ENCODE measurements around the gene TYMP. TPM values are rescaled to one million over a fixed set of nuclear protein-coding genes. Genes with fewer than 3 reads are reported as not detected.

TYMP gene
- polyA plus RNA-seq, 1 of the 3 experiments (the other 2 are of a cell fraction) = 1.7 TPM

- TF ChIP-seq REST (IDR thresholded peaks at IDR 0.05; ENCODE audit: low read depth, low read length) = no peak
- TF ChIP-seq FOXJ3 (CRISPR knock-in tag; IDR thresholded peaks at IDR 0.05) = no peak
- 0 out of 2 replicates have a peak, but pooled peaks have one; percentile 20 for TF ChIP-seq GABPA (IDR thresholded peaks at IDR 0.05; ENCODE audit: low read depth)
These were observed 4.5 kb downstream of the TYMP start, which contains the start of gene SCO2 (continued) for GRCh38 chr22:50525104-50525857.

GRCh38 chr22:50524676-50525103 lies 5.1 kb downstream of the TYMP start:
- 17% methylated on average over 17 of the region's 19 CpGs for WGBS (ENCODE audit: low lambda C conversion rate)
- no peak for DNase-seq
- ChIA-PET CTCF (interaction anchor here (1.0 to 3.4 kb wide), 13 partner anchors 9 to 287 kb away, joined by 3 to 53 read pairs (median 7); partner anchors contain the start of genes CHKB, SYCE3 and TUBGCP6), POLR2A (interaction anchor here (0.9 to 2.9 kb wide), 12 partner anchors 9 to 121 kb away, joined by 3 to 12 read pairs (median 6); partner anchors contain the start of genes CHKB, KLHDC7B, LMF2 and NCAPH2)
- Histone ChIP-seq H2AFZ (ENCODE audit: low read depth) (peak overlapping the region; percentile 65; the same call in 1 of the 2 replicates), H3K27ac (ENCODE audit: low read depth in 2 of 2, low read length in 1 of 2) (peak overlapping the region; percentile 68 to 89), H3F3A (replicated peaks; ENCODE audit: insufficient read depth) (peaks cover 19% of the 10 kb centered on the region), H3K4me3 (ENCODE audit: low read depth in 2 of 2, low read length in 1 of 2) (peak overlapping the region; percentile 80 to 81), H3K4me2 (peak overlapping the region; percentile 93), H3K4me1 (ENCODE audit: control insufficient read depth in 1 of 2, insufficient read depth in 2 of 2, low read depth in 1 of 2, low read length in 1 of 2) (peaks cover 7 to 24% of the 10 kb centered on the region in 2 experiments; a peak in 2 of 4 replicates), H4K20me1 (ENCODE audit: insufficient read depth) (peaks cover 8% of the 10 kb centered on the region; the same call in 1 of the 2 replicates), H3K9ac (peak overlapping the region; percentile 80), H3K79me2 (ENCODE audit: insufficient read depth) (peaks cover 18% of the 10 kb centered on the region), H3K36me3 (replicated peaks in 1 of 2; ENCODE audit: control insufficient read depth in 1 of 2, insufficient read depth in 2 of 2, low read length in 1 of 2) (peaks cover 7 to 30% of the 10 kb centered on the region in 2 experiments), H3K9me3 (no peaks in the 10 kb centered on the region), H3K27me3 (ENCODE audit: insufficient read depth) (no peaks in the 10 kb centered on the region), H3K9me2 (no peaks in the 10 kb centered on the region)
- no peak for TF ChIP-seq CTCF (IDR thresholded peaks at IDR 0.05)
- TF ChIP-seq NRF1 (IDR thresholded peaks at IDR 0.05; ENCODE audit: low read depth, low read length) = no peak
- no peak for TF ChIP-seq ELF1 (IDR thresholded peaks at IDR 0.05)
- TF ChIP-seq TCF12 (IDR thresholded peaks at IDR 0.05) = no peak
- TF ChIP-seq CHD2 (IDR thresholded peaks at IDR 0.05; ENCODE audit: low read length, partially characterized antibody) = no peak
- no peak for TF ChIP-seq GATA2 (CRISPR knock-in tag; IDR thresholded peaks at IDR 0.05)
- TF ChIP-seq TEAD4 (IDR thresholded peaks at IDR 0.05; ENCODE audit: borderline replicate concordance, insufficient read depth) = no peak
- TF ChIP-seq PBX3 (IDR thresholded peaks at IDR 0.05) = no peak
- no peak for TF ChIP-seq SMC3 (IDR thresholded peaks at IDR 0.05; ENCODE audit: low read depth, low read length)
- TF ChIP-seq YY1 (IDR thresholded peaks at IDR 0.05; ENCODE audit: low read depth) = no peak
- no peak for TF ChIP-seq MEF2A (IDR thresholded peaks at IDR 0.05; ENCODE audit: borderline replicate concordance, low read depth)
- no peak for TF ChIP-seq MXI1 (IDR thresholded peaks at IDR 0.05; ENCODE audit: low read depth, low read length)
- TF ChIP-seq POLR2AphosphoS5 (IDR thresholded peaks at IDR 0.05; ENCODE audit: low read depth, low read length) = no peak
- no peak for TF ChIP-seq RAD21 (IDR thresholded peaks at IDR 0.05; ENCODE audit: low read length)
- no peak for TF ChIP-seq USF1 (IDR thresholded peaks at IDR 0.05; ENCODE audit: borderline replicate concordance, low read depth)
- TF ChIP-seq USF2 (IDR thresholded peaks at IDR 0.05; ENCODE audit: borderline replicate concordance, low read depth, low read length) = no peak
- TF ChIP-seq MAX (IDR thresholded peaks at IDR 0.05; ENCODE audit: low read depth) = no peak
- no peak for TF ChIP-seq NFIC (IDR thresholded peaks at IDR 0.05; ENCODE audit: borderline replicate concordance)
- TF ChIP-seq RXRA (IDR thresholded peaks at IDR 0.05; ENCODE audit: borderline replicate concordance, low read depth) = no peak
- TF ChIP-seq FOXM1 (IDR thresholded peaks at IDR 0.05; ENCODE audit: low read depth) = no peak

Data from SK-N-SH (cell line).